Inferior parietal cortex (tissue), 1 donor: ENCODE results near the gene UQCRC2.
"Not testable (repeated sequence)": the region's sequence is repeated elsewhere in the genome, so short reads cannot be mapped to it uniquely, and the experiment has no call there.

Experiments
- DNase-seq: peaks from one replicate; pipeline ENCODE4 v3.0.0-alpha.2; 2016; ENCODE audit errors: extremely low spot score

The UQCRC2 gene

GRCh38 chr16:22008215-22009059, 55.3 kb downstream of the UQCRC2 start:
- no peak for DNase-seq

- no peak for DNase-seq
Observed at GRCh38 chr16:22010902-22011301, 57.7 kb downstream of the UQCRC2 start.

- DNase-seq = no peak
Observed at GRCh38 chr16:22012241-22012640, 59.1 kb downstream of the UQCRC2 start.

- no peak for DNase-seq
Observed at GRCh38 chr16:22013486-22013885, 60.3 kb downstream of the UQCRC2 start.

GRCh38 chr16:22014271-22014873, 61.2 kb downstream of the UQCRC2 start:
- DNase-seq = no peak

- DNase-seq = no peak
Observed at GRCh38 chr16:22016927-22017326, 63.8 kb downstream of the UQCRC2 start.

- no peak for DNase-seq
Observed at GRCh38 chr16:22018559-22018958, 65.4 kb downstream of the UQCRC2 start.

- DNase-seq = no peak
Observed at GRCh38 chr16:22022151-22022550, 69.0 kb downstream of the UQCRC2 start.

GRCh38 chr16:22023505-22023904, 70.3 kb downstream of the UQCRC2 start:
- DNase-seq = no peak

- not testable (repeated sequence) for DNase-seq
Observed at GRCh38 chr16:22024785-22025184, 71.6 kb downstream of the UQCRC2 start.

- no peak for DNase-seq
Observed at GRCh38 chr16:22027633-22028032, 74.5 kb downstream of the UQCRC2 start.

- DNase-seq = no peak
Observed at GRCh38 chr16:22029632-22030031, 76.5 kb downstream of the UQCRC2 start.

- no peak for DNase-seq
Observed at GRCh38 chr16:22030087-22030812, 77.1 kb downstream of the UQCRC2 start.

GRCh38 chr16:22031483-22032083, 78.4 kb downstream of the UQCRC2 start:
- DNase-seq = no peak
